HL-60/S4 (cell line): ENCODE results near the gene PIBF1.
"Not testable (repeated sequence)": the region's sequence is repeated elsewhere in the genome, so short reads cannot be mapped to it uniquely, and the experiment has no call there.

ENCODE experiments used
- in situ Hi-C: fragments of 300-500 bp; cut with MboI; formaldehyde crosslinking; loops from 2 replicates; pipeline ENCODE4 v1.14.3; 2022; ENCODE audit warnings: low sequenced_read_pairs

PIBF1 gene

DNA sequence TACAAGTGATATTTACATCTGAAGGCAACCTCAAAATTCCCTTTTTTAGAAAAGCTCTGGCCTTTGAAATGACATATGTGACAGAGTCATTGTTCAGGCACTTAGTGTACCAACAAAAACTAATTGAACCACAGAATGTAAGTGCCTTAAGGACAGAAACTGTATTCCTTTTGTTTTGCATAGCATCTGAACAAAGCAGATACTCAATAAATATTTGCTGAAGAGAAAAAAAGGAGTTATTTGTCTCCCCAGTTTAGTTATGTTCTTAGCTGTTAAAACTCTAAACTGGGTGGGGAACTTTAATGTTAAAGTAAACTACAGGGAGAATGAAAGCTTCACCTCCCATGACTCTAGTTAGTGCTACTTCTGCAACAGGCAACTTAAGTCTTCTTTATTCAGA, 220.0 kb downstream of the PIBF1 start:
- in situ Hi-C loops = no loop called here

DNA sequence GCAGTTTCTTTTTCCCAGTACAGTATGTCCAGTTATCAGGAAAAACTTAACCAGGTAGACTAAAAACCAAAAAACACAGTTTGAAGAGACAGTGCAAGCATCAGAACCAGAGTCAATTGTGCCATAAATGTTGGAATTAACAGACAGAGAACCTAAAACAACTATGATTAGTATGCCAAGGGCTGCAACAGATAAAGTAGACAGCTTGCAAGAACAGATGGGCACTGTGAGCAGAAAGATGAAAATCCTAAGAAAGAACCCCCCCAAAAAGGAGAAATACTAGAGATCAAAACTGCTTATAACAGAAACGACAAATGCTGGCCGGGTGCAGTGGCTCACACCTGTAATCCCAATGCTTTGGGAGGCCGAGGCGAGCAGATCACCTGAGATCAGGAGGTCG, 229.8 kb downstream of the PIBF1 start:
- in situ Hi-C loops = no loop called here

DNA sequence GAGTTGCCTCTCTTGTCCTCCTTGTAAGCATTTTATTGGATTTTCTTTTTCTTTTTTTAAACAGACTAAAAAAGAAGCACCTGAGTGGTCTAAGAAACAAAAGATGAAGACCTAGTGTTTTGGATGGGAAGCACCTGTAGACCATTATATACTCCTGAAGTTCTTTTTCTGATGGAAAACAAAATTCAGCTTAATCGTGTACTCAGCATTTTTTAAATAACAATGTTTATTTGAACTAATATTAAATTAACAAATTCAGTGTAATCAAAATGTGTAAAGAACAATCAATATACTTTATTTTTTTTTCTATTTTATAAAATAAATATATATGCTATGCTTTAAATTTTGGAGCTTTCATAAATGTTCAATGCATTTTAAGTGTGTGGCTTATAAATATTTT, 233.9 kb downstream of the PIBF1 start:
- in situ Hi-C loops = no loop called here

DNA sequence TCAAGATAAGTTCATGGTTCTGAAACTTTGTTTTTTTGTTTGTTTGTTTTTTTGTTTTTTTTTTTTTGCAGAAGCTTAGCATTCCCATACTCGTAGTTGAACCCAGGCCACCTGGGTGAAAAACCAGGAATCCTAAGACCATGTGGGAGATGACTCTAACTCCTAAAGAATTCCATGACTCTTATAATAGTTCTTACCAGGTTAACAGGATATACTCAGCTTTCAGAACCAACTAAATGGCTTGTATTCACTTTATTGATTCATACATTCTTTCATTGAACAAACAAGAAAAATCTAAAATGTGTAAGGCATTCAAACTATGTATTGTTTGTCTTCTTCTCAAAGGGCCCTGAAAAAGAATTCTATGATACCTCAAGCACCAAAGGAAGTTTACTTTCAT, 236.4 kb downstream of the PIBF1 start:
- in situ Hi-C loops = no loop called here

DNA sequence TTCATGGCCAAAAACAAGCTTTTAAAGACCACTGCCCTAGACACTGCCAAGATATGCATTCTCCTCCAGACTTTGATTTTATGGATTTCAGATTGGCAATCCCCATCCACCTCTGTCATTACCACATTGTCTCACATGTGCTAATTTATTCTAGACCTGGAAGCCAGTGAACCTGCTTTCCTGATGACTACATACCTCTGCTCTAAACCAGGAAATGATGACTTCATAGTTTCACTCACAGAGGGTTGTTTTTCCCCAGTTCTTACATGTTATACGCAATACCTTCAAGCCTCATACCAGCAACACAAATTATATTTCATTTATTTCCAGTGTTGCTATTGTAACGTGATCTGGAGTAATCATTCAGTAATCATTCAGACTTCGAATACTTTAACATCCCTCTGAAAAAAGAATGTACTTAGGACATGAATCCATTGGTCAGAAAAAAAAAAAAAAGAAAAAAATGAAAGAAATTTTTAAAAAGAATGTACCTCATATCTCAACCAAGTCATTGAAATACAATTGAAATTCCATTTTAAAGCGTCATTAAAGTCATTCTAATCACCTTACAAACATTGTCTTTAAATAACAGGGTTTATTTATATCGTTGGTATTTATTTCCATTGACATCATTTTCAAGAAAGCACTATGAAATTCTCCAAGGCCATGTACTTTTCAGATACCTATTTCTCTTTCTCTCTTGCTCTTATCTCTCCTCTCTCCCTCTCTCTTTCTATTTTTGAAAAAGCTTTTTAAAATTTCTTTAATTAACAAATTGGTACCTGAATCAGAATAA, 243.5 kb downstream of the PIBF1 start:
- in situ Hi-C loops = no loop called here

DNA sequence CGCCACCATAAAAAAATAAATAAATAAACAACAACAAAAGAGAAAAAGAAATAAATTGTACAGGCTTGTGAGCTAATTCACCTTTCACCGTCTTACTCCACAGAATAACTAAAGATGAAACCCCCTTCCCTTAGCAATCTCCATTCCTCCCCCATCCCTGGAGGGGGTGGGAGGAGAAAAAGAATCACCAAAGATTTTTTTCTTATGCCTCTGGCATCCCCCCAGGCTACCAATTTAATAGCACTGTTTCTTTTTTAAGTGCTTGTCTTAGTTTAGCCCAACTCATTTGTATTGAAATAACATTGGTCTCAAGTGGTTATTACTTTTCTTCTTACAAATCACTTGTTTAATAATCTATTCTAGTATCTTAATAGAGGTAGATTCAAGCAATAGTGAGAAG, 253.0 kb downstream of the PIBF1 start:
- in situ Hi-C loops = no loop called here

DNA sequence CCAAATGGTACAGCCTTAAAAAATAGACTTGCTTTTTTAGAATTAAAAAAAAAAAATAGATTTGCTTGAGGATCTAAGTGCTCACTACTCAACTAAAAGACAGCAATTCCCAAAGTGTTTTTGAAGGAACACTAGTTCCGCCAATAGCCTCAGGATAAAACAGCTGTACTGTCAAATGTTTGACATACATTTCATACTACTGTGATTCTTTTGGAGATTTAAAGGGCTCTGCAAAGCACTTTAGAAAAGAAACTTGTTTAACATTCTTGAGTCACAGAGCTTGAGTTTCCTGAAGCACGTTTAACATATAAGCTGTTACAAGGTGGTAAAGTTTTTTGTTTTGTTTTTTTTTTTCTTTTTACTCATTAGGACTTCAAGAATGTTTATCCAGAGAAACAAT, 253.7 kb downstream of the PIBF1 start:
- in situ Hi-C loops = no loop called here

DNA sequence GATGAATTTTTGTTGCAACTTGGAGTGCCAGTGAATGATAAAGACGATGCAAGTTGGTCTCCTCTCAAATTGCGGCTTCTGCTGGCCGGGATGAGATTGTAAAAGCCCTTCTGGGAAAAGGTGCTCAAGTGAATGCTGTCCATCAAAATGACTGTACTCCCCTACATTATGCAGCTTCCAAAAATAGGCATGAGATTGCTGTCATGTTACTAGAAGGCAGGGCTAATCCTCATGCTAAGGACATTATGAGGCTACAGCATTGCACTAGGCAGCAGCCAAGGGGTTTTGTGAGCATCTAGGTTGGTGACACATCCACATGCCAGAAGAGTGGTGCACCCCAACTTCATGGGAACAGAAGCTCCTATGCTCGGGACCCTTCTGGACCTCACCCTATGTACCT, 254.6 kb downstream of the PIBF1 start:
- in situ Hi-C loops = no loop called here

DNA sequence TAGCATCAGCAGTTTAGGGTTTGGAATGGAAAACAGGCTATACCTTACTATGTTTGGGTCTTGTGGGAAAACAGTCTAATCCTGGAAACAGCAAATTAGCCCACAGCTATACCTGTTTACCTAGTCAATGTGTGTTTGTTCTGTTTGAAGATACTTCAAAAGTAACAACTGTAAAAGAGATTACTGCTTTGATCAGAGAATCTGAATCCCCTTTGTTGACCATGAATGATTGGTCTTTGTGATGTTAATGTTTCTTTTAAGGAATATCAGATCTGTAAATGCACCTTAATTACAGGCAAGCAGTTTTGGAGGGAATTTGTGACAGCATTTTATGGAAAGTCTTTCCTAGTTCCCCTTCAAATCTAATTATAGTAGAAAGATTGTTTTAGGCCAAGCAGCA, 256.1 kb downstream of the PIBF1 start:
- in situ Hi-C loops = no loop called here

DNA sequence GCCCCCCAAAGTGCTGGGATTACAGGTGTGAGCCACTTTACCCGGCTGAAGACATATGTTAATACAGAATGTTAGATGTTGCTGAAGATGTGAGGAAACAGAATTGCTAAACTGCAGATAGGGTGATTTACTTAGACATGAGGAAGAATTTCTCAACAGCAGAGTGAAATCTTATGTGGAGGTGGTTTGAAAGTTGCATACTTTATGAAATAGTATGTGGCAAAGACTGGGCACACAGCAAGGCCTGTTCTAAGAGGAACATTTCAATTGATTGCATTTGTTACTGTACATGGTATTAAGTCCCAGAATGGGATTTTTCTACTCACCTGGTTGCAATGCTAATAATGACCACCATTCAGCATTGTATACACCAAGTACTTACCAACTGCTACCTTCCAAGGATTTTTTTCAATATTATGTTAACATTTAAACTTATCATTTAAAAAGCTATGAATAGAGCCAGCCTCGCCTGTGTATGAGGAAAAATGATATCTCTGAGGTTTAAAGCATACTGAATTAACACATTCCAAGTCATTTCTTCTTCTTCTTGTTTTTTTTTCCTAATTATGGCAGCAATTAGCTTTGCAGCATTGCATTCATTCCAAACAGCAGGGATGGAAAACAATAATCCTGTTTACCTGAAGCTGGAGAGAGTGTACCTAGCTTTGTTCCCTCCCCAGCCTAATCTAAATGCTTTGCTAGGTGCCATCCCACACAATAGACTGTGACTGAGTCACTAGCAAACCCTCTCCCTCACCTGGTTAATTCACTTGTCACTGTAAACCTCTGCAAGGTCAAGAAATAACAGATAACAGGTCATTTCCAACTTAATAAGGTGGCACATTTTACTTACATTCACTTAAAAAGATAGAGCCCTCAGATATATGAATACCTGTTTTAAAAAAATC, 257.5 kb downstream of the PIBF1 start:
- in situ Hi-C loops = no loop called here

DNA sequence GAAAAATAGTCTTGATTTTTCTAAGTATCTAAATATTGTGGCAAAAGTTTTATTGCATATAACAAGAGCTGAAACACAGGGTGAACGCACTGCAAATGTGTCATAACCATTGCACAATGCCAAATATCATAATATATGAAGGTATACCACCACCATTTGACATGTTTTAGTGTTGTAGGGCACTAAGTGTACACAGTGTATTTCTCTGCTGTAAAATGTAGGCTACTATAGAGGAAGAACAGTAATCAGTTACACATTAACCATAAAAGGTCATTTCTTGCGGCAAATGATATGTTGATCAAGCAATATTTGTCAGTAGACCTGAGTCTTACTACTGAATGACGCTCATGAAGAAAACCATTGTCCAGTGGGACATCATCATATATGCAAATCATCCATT, 258.6 kb downstream of the PIBF1 start:
- in situ Hi-C loops = no loop called here

DNA sequence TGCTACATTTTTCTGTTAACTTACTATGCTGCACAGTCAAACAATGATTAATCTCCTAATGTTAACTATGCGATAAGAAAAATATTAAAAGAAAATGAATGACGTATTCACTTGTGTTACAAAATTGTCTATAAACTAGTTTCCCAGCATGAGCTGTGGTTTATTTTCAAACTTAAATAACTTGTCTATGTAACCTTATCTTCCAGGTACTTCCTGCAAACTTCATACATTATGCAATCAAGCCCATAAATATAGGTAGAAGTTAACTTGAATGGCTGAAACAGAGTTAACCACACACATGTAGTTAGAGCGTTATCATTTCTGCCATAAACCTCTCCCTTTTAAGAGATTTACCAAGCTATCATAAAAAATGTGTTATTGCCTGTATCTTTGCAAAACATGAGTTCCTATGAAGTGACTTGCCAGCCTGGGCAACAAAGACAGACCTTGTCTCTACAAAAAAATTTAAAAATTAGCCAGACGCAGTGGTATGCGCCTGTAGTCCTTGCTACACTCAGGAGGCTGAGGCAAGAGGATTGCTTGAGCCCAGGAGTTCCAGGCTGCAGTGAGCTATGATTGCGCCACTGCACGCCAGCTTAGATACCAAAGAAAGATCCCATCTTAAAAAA, 259.1 kb downstream of the PIBF1 start:
- in situ Hi-C loops = no loop called here

DNA sequence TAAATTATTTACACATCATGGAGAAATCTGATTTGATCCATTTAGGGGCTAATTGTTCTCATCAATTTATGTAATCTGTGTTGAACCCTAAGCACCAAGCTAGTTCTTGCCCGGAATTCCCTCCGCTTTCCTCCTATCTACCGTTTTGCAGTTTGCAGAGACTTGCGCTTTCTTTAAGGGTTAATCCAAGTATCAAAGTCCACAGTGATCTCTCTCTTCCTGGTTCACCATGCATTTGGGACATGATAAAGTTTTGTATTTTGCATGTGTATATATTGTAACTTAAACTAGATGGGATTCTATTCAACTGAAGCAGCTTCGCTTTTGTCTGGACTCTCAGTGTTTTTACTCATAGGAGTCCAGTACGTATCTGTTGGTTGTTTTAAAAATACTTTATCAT, 263.1 kb downstream of the PIBF1 start:
- in situ Hi-C loops = no loop called here

DNA sequence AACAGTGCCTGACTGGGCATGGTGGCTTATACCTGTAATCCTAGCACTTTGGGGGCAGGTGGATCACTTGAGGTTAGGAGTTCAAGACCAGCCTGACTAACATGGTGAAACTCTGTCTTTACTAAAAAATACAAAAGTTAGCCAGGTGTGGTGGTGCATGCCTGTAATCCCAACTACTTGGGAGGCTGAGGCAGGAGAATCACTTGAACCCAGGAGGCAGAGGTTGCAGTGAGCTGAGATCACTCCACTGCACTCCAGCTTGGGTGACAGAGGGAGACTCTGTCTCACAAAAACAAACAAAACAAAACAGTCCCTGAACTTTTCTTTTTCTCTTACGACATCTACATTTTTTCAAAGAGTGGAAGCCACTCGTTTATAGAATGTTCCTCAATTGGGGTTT, 266.7 kb downstream of the PIBF1 start:
- in situ Hi-C loops = not testable (repeated sequence)

DNA sequence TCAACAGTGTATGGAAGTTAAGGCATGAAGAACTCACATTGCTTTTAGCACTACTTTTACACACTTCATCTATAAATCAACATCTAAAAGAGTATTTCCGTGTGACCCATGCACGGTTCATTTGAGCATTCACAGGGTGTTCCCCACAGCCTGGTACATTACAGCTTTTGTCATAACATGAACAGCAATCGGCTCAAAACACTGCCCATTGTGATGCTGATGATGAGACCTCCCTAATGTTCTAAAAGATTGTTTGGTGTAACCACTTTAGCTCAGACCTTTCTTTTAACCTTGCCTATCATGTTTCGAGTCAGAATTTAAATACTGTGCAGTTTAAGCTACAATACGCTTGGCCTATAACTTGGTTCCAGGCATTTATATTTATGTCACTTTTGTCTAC, 272.8 kb downstream of the PIBF1 start:
- in situ Hi-C loops = no loop called here

DNA sequence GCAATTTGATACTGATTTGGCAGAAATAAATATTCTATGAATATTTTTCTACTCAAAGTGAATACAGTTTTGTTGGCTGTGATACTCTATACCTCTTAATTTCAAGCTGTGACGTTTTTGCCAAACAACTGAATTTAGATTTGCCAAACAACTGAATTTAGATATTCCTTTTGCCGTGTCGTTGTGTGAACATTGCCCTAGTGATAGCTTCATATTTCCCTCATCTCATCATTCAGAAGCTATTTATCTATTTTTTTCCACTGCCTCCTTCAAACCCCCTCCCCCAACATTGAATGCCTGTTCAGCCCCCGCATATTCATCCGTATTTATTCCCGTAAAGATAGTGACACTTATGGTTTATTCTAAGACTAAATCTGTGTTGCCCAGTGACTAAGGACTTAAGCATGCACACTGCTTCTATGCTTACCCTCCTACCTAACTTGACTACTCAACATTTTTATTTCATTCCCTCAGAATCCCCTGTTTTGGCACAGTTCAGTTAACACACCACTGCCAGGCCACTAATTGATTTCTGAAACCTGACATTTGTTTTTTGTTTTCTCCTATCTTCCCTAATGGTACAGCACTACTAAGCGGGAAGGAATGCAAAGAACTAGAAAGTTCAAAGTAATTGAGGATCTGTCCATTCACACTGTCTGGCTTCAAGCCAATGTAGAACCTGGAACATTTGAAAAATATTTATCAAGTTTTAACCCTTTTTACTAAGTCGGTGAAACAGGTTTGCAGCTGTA, 274.1 kb downstream of the PIBF1 start:
- in situ Hi-C loops = no loop called here

DNA sequence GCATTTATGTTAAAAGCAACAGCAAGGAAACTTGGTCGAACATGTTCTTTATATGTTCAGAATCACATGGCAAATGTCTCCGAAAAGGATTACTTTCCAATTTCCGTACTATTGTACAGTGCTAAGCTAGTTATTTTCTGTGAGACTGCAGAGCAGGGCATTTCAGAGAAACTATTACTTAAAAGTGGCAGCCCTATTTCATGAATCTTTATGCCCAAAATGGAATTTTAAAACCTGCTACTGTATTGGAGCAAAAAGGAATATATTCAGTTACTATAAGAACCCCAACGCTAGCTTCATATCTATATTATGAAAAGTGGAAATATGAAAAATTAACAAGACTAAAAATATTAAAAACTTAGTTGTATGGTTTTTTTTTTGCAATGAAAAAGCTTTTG, 274.6 kb downstream of the PIBF1 start:
- in situ Hi-C loops = no loop called here

DNA sequence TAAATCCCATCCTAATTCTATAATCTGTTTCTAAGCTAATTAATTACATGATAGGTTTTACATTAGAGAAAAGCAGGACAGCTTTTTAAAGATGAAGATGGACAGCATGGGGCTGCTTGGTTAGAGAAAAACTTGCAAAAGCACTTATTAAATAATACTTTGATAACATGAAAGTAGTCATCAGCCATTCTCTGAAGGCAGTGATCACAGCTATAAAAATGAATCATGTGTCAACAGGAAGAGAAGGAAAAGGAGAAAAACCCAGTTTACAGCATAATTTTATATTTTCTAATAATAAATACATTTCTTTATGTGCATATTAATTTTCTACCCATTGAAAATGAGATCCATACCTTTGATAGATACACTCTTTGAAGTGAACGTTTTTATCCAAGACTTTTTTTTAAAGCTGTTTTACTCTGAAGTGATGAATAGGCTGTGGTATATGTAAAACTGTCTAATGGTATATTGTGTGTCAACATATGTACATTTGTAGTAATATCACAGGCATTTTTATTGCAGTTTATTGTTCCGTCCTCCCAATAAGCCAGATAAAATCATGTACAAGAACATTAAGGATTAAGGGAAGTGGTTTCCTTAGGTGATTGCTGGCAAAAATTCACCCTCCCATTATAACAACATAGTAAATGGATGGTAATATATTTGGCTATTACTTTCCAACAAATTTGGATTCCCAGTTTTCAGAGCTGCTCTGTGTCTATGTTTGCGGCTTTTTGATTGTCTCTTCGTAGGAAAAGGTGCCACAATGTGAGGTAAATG, 275.5 kb downstream of the PIBF1 start:
- in situ Hi-C loops = no loop called here

DNA sequence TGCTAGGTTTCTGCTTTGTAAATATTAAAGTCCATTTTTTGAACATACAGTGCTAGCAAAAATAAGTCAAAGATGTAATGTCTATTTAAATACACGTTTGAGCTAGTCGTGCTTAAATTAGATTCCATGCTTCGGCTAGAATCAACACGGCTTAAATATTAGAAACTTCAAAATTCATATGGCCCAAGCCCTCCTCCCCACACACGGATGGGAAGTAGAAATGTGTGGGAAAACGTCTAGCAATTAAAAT, 276.1 kb downstream of the PIBF1 start:
- in situ Hi-C loops = no loop called here

DNA sequence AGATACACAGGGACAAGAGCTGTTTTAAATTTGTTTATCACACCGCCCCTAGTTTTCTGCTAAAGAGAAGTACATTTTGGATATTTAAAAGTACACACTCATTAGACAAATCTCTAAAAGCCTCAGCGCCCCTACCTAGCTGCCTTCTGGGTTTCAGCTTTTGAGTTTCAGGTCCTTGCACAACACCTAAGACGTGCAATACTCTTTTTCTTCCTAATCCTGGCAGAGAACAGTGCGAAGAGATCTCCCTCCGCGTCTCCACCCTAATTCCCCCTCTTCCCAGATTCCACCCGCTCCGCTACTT, 276.5 kb downstream of the PIBF1 start:
- in situ Hi-C loops = no loop called here
